Measurements from ENCODE around the gene CHPF. TPM values are rescaled to one million over a fixed set of nuclear protein-coding genes. Genes with fewer than 3 reads are reported as not detected.

The CHPF gene
- total RNA-seq, 2 experiments from 2014 or later, result 6.5 to 7.1 TPM

DNA sequence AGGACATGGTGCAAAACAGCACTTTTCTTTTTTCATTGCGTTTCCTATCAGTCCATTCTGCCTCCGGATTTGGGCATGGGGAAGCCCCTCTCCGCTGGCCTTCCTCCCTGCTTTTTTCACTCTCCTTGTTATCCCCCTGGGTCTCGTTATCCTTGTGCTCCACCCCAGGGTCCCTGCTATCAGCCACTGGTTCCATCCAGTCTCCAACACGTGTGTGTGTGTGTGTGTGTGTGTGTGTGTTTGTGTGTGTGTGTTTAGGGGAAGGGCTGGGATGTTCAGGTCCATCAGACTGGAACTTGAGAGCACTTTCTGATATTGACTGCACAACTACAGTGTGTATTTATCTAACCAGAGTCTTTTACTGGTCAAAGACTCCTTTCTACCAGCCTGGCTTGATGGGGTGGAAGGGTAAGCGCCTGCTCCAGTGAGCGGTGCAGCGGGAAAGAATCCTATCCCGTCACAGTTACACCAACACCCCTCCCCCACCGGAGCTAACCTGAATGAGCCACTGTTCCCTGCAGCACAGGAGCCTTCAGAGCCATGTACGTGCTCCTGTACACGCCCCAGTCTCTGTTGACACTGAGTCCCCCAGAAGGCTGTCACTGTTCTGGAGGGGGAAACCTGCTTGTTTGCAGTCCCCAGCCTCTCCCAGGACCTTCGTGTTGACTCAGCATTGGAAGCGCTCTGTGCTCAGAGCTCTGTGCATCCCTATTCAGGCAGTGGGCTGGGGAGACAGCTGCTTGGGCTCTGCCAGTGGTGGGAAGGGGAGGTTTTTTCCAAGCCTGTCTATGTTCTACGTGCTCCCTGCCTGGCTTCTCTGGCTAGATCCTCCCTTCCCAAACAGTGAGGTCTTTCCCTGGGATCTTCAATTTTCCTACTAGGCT, 33.1 kb upstream of the CHPF start:
- Histone ChIP-seq H3K36me3 (ENCODE audit: insufficient read depth, low read length) (no peaks in the 10 kb centered on the region), H3K4me3 (ENCODE audit: low read length) (no peak overlapping the region), H3K27ac (ENCODE audit: low read depth in 1 of 2, low read length in 2 of 2) (no peak overlapping the region), H3K27me3 (ENCODE audit: control insufficient read depth in 1 of 2, insufficient read depth in 2 of 2, low read length in 2 of 2) (peaks cover 15 to 21% of the 10 kb centered on the region in 2 experiments), H3K9me3 (ENCODE audit: control insufficient read depth in 1 of 2, insufficient read depth in 1 of 2, low read length in 2 of 2) (no peaks in the 10 kb centered on the region), H3K4me1 (ENCODE audit: insufficient read depth, low read length) (no peaks in the 10 kb centered on the region)
- CTCF ChIA-PET, result no interaction called here
- H3K27me3 Mint-ChIP-seq, result peaks cover 45% of the 10 kb centered on the region
- intact Hi-C loops (cut with DNase I, micrococcal nuclease), result no loop called here
- no peaks in the 10 kb centered on the region for H3K4me1 Mint-ChIP-seq (ENCODE audit: low read depth)
- no peak for ATAC-seq (ENCODE audit: poor library complexity)
- no peaks in the 10 kb centered on the region for H3K9me3 Mint-ChIP-seq
- H3K4me3 Mint-ChIP-seq, result no peak overlapping the region
- DNase-seq, result no peak
- no peaks in the 10 kb centered on the region for H3K36me3 Mint-ChIP-seq (ENCODE audit: low read depth)
- TF ChIP-seq, protein P1, sequence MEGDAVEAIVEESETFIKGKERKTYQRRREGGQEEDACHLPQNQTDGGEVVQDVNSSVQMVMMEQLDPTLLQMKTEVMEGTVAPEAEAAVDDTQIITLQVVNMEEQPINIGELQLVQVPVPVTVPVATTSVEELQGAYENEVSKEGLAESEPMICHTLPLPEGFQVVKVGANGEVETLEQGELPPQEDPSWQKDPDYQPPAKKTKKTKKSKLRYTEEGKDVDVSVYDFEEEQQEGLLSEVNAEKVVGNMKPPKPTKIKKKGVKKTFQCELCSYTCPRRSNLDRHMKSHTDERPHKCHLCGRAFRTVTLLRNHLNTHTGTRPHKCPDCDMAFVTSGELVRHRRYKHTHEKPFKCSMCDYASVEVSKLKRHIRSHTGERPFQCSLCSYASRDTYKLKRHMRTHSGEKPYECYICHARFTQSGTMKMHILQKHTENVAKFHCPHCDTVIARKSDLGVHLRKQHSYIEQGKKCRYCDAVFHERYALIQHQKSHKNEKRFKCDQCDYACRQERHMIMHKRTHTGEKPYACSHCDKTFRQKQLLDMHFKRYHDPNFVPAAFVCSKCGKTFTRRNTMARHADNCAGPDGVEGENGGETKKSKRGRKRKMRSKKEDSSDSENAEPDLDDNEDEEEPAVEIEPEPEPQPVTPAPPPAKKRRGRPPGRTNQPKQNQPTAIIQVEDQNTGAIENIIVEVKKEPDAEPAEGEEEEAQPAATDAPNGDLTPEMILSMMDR (IDR thresholded peaks at IDR 0.05), result no peak
- POLR2A ChIA-PET, result no interaction called here
- no peak overlapping the region for H3K27ac Mint-ChIP-seq

DNA sequence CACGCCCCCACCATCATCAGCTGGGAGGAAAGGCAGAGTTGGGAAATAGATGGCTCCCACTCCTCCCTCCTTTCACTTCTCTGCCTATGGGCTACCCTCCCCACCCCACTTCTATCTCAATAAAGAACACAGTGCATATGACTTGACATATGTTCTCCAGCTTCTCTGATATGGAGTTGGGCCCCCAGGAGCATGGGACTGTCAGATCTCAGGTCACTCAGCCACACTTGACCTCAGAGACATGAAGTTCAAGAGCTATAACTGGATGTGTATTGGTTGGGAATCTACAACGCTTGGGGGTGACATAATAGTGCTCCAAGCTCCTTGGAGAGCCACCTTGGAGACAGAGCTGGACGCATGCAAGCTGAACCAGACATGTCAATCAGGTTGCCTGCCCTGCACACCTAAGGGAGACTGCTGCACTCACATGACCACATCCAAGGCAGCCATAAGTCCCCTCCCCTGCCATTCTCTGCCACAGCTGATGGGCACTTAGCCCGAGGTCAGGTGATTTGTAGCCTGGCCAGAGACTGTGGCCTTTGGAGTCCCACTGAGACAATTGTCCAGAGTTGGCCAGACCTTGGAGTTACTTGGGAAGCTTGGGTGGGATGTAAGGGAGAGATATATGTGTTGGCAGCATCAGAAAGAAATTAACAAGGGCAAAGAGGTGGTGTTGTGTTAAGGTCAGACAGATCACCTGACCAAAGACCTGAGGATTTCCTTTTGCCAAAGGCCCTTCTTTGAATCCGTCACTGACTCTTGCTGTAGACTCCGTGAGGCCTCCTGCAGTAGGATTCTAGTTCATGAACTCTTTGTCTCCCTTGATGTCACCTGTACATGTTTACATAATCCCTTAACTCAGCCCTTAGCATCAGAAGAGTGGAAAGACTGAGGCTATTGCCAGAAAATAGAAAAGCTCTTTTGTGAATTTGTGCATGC, 32.2 kb upstream of the CHPF start:
- Mint-ChIP-seq H3K36me3 (ENCODE audit: low read depth) (no peaks in the 10 kb centered on the region), H3K27me3 (peaks cover 48% of the 10 kb centered on the region), H3K4me3 (peak overlapping the region; percentile 23), H3K9me3 (no peaks in the 10 kb centered on the region), H3K4me1 (ENCODE audit: low read depth) (no peaks in the 10 kb centered on the region), H3K27ac (no peak overlapping the region)
- POLR2A ChIA-PET, result no interaction called here
- ATAC-seq (ENCODE audit: poor library complexity) (no peak), DNase-seq (no peak)
- Histone ChIP-seq H3K9me3 (ENCODE audit: control insufficient read depth in 1 of 2, insufficient read depth in 1 of 2, low read length in 2 of 2) (no peaks in the 10 kb centered on the region), H3K4me3 (ENCODE audit: low read length) (no peak overlapping the region), H3K36me3 (ENCODE audit: insufficient read depth, low read length) (no peaks in the 10 kb centered on the region), H3K27me3 (ENCODE audit: control insufficient read depth in 1 of 2, insufficient read depth in 2 of 2, low read length in 2 of 2) (peaks cover 21 to 25% of the 10 kb centered on the region in 2 experiments), H3K4me1 (ENCODE audit: insufficient read depth, low read length) (peaks cover 6% of the 10 kb centered on the region), H3K27ac (ENCODE audit: low read depth in 1 of 2, low read length in 2 of 2) (no peak overlapping the region)
- intact Hi-C loops (cut with DNase I, micrococcal nuclease), result no loop called here
- TF ChIP-seq, protein P1 (IDR thresholded peaks at IDR 0.05), result no peak
- CTCF ChIA-PET, result no interaction called here

DNA sequence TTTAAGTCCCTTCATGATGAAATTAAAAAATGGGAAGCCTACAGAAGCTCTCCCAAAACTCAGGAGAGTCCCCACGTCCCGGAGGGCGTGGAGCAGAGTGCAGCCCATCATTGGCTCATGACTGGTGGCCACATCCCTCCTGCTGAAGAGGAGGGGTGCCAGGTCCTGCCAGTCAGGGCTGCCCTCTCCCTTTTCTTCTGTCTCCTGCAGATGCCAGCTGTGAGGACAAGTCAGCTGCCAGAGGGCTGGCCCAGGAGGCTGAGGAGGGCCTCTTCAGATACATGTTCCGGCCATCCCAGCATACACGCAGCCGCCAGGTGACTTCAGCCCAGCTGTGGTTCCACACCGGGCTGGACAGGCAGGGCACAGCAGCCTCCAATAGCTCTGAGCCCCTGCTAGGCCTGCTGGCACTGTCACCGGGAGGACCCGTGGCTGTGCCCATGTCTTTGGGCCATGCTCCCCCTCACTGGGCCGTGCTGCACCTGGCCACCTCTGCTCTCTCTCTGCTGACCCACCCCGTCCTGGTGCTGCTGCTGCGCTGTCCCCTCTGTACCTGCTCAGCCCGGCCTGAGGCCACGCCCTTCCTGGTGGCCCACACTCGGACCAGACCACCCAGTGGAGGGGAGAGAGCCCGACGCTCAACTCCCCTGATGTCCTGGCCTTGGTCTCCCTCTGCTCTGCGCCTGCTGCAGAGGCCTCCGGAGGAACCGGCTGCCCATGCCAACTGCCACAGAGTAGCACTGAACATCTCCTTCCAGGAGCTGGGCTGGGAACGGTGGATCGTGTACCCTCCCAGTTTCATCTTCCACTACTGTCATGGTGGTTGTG, 31.1 kb upstream of the CHPF start:
- ATAC-seq (ENCODE audit: poor library complexity) (no peak), DNase-seq (no peak)
- Histone ChIP-seq H3K27me3 (ENCODE audit: control insufficient read depth in 1 of 2, insufficient read depth in 2 of 2, low read length in 2 of 2) (peaks cover 29 to 32% of the 10 kb centered on the region in 2 experiments), H3K4me1 (ENCODE audit: insufficient read depth, low read length) (peaks cover 8% of the 10 kb centered on the region), H3K36me3 (ENCODE audit: insufficient read depth, low read length) (no peaks in the 10 kb centered on the region), H3K9me3 (ENCODE audit: control insufficient read depth in 1 of 2, insufficient read depth in 1 of 2, low read length in 2 of 2) (peaks cover 0 to 4% of the 10 kb centered on the region in 2 experiments), H3K4me3 (ENCODE audit: low read length) (no peak overlapping the region), H3K27ac (ENCODE audit: low read depth in 1 of 2, low read length in 2 of 2) (no peak overlapping the region)
- Mint-ChIP-seq H3K36me3 (ENCODE audit: low read depth) (no peaks in the 10 kb centered on the region), H3K4me3 (no peak overlapping the region), H3K4me1 (ENCODE audit: low read depth) (no peaks in the 10 kb centered on the region), H3K27me3 (peaks cover 52% of the 10 kb centered on the region), H3K9me3 (no peaks in the 10 kb centered on the region), H3K27ac (no peak overlapping the region)
- TF ChIP-seq, protein P1 (IDR thresholded peaks at IDR 0.05), result no peak
- ChIA-PET POLR2A (no interaction called here), CTCF (no interaction called here)
- intact Hi-C loops (cut with DNase I, micrococcal nuclease), result no loop called here

Data from CD4-positive, alpha-beta T cell (primary cell).